ENCODE measurements around the gene ANGPTL7. TPM values are rescaled to one million over a fixed set of nuclear protein-coding genes. Genes with fewer than 3 reads are reported as not detected.

ANGPTL7 gene
- polyA plus RNA-seq, 1 experiment: not detected

GRCh38 chr1:11168731-11169130, 20.4 kb upstream of the ANGPTL7 start:
- CTCF ChIA-PET: interaction anchor here (1.1 to 1.6 kb wide), 2 partner anchors 132 to 476 kb away, joined by 3 to 10 read pairs; no protein-coding TSS in a partner anchor
- no peaks in the 10 kb centered on the region for H3K9me3 ChIP-seq (ENCODE audit: control insufficient read depth, insufficient read depth, low read length)
- no peak for DNase-seq (ENCODE audit: low read depth, low spot score)

GRCh38 chr1:11169202-11169601, 20.0 kb upstream of the ANGPTL7 start:
- Histone ChIP-seq H3K9me3 (ENCODE audit: control insufficient read depth, insufficient read depth, low read length) (no peaks in the 10 kb centered on the region), H3K27me3 (ENCODE audit: control insufficient read depth, insufficient read depth, low read length) (no peaks in the 10 kb centered on the region), H3K4me3 (ENCODE audit: low read depth, low read length) (no peak overlapping the region), H3K27ac (ENCODE audit: low read depth, low read length) (no peak overlapping the region)
- DNase-seq (ENCODE audit: low read depth, low spot score): no peak
- TF ChIP-seq CTCF (IDR thresholded peaks at IDR 0.05; ENCODE audit: low read depth, low read length): no peak
- POLR2A ChIA-PET: no interaction called here
- CTCF ChIA-PET: interaction anchor here (1.1 to 1.6 kb wide), 2 partner anchors 132 to 476 kb away, joined by 3 to 10 read pairs; no protein-coding TSS in a partner anchor

More at GRCh38 chr1:11168731-11169130, 20.4 kb upstream of the ANGPTL7 start:
- no peaks in the 10 kb centered on the region for H3K27me3 ChIP-seq (ENCODE audit: control insufficient read depth, insufficient read depth, low read length)
- POLR2A ChIA-PET: no interaction called here
- H3K4me3 ChIP-seq (ENCODE audit: low read depth, low read length): no peak overlapping the region
- H3K27ac ChIP-seq (ENCODE audit: low read depth, low read length): no peak overlapping the region
- TF ChIP-seq CTCF (IDR thresholded peaks at IDR 0.05; ENCODE audit: low read depth, low read length): no peak

GRCh38 chr1:11170102-11170501, 19.1 kb upstream of the ANGPTL7 start:
- CTCF ChIA-PET: interaction anchor here (1.0 to 1.6 kb wide), 2 partner anchors 18 to 133 kb away, joined by 3 to 10 read pairs; no protein-coding TSS in a partner anchor
- POLR2A ChIA-PET: no interaction called here
- H3K9me3 ChIP-seq (ENCODE audit: control insufficient read depth, insufficient read depth, low read length): no peaks in the 10 kb centered on the region
- no peak overlapping the region for H3K4me3 ChIP-seq (ENCODE audit: low read depth, low read length)
- no peaks in the 10 kb centered on the region for H3K27me3 ChIP-seq (ENCODE audit: control insufficient read depth, insufficient read depth, low read length)
- no peak overlapping the region for H3K27ac ChIP-seq (ENCODE audit: low read depth, low read length)
- TF ChIP-seq CTCF (IDR thresholded peaks at IDR 0.05; ENCODE audit: low read depth, low read length): no peak
- DNase-seq (ENCODE audit: low read depth, low spot score): no peak

GRCh38 chr1:11174261-11174942, 14.8 kb upstream of the ANGPTL7 start:
- no peak overlapping the region for H3K4me3 ChIP-seq (ENCODE audit: low read depth, low read length)
- ChIA-PET POLR2A (no interaction called here), CTCF (interaction anchor here (1.3 to 1.4 kb wide), 2 partner anchors 136 to 472 kb away, joined by 3 to 4 read pairs; no protein-coding TSS in a partner anchor)
- no peaks in the 10 kb centered on the region for H3K9me3 ChIP-seq (ENCODE audit: control insufficient read depth, insufficient read depth, low read length)
- DNase-seq (ENCODE audit: low read depth, low spot score): no peak
- H3K27ac ChIP-seq (ENCODE audit: low read depth, low read length): no peak overlapping the region
- H3K27me3 ChIP-seq (ENCODE audit: control insufficient read depth, insufficient read depth, low read length): no peaks in the 10 kb centered on the region
- TF ChIP-seq CTCF (IDR thresholded peaks at IDR 0.05; ENCODE audit: low read depth, low read length): no peak

- DNase-seq (ENCODE audit: low read depth, low spot score): no peak
- POLR2A ChIA-PET: no interaction called here
- no peaks in the 10 kb centered on the region for H3K9me3 ChIP-seq (ENCODE audit: control insufficient read depth, insufficient read depth, low read length)
- CTCF ChIA-PET: interaction anchor here (1.3 kb wide), 1 partner anchor 137 kb away, joined by 4 read pairs; no protein-coding TSS in a partner anchor
- H3K27ac ChIP-seq (ENCODE audit: low read depth, low read length): no peak overlapping the region
- H3K4me3 ChIP-seq (ENCODE audit: low read depth, low read length): no peak overlapping the region
- no peak for TF ChIP-seq CTCF (IDR thresholded peaks at IDR 0.05; ENCODE audit: low read depth, low read length)
- no peaks in the 10 kb centered on the region for H3K27me3 ChIP-seq (ENCODE audit: control insufficient read depth, insufficient read depth, low read length)
These were observed 13.7 kb upstream of the ANGPTL7 start for GRCh38 chr1:11175461-11175860.
